Measurements from ENCODE around the gene MRPL21. TPM values are rescaled to one million over a fixed set of nuclear protein-coding genes. Genes with fewer than 3 reads are reported as not detected.

Gene MRPL21
- total RNA-seq (2014; rRNA removed; shearing (Covaris generic); ENCODE audit: low replicate concordance) = 83.1 and 138 TPM in 2 replicates

DNA sequence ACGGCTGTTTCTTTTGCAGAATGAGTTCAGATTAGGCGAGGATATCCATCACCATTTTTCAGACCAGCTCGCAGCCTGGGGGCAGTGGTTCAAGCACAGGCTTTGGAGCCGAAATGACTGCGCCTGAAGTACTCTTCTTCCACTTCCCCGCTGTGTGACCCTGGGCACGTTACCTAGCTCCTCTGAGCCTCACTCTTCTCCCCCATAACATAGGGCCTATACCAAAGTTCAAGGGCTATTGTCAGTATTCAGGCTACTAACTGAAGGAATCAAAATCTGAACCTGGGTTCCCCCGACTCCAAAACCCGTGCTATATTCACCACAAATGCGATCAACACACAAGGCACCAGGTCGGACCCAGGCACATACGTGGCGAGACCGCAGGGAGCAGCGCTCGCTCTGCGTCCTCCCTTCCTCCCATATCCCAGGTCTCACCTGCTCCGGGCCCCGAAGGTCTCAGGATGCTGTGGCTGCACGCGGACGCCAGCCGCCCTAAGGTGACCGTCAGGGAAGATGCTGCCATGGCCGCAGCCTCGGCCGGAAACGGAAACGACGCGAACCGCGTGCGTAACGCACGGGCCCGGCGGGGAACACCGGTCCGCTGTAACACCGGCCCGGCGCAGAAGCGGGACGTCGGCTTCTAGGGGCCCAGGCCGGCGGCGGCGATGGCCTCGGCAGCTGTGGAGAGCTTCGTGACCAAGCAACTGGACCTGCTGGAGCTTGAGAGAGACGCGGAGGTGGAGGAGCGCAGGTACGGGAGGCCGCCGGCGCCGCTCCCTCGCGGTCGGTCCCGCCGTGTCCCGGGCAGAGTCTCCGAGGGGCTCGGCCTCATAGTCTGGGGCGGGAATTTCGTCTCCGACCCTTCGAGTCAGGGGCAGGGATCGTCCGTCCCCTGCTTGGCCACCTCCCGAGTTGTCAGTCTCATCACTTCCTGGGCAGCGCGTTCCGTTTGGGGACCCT is at the start of gene MRPL21, which contains the start of gene IGHMBP2:
Gene MRPL21 (minus strand): TSS at position 545 of the 960 bp plus-strand sequence. CDS start 22 bp downstream, at position 523.
Gene IGHMBP2 (plus strand): TSS at position 604 of the 960 bp plus-strand sequence. CDS start 62 bp downstream, at position 666.
- H3K27me3 ChIP-seq = no peaks in the 10 kb centered on the region
- H3K36me3 ChIP-seq = peaks cover 27% of the 10 kb centered on the region
- peak; percentile 83 for DNase-seq
- no peaks in the 10 kb centered on the region for H3K9me3 ChIP-seq
- H3K4me3 ChIP-seq = peak within 1 kb of the TSS; percentile 76

DNA sequence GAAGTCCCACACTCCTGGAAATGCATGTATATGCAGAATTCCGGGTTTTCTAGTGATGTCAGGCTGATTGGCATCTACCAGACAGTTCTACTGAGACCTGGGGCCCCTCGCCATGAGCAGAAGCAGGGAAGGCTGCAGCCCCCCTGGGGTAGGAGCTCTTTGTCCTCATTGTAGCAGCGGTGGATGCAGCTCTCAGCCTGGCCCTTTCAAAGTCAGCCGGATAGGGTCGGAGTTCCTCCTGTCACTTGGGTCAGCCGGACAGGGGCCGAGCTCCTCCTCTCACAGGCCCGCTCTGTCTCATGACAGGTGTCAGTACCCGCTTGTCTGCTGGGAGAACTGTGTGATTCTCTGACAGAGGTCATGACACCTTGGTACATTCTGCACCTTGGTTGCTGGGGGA is 47.1 kb upstream of the MRPL21 start:
- H3K4me3 ChIP-seq = no peak overlapping the region
- H3K27me3 ChIP-seq = no peaks in the 10 kb centered on the region
- no peak for DNase-seq
- H3K9me3 ChIP-seq = no peaks in the 10 kb centered on the region
- H3K36me3 ChIP-seq = no peaks in the 10 kb centered on the region

DNA sequence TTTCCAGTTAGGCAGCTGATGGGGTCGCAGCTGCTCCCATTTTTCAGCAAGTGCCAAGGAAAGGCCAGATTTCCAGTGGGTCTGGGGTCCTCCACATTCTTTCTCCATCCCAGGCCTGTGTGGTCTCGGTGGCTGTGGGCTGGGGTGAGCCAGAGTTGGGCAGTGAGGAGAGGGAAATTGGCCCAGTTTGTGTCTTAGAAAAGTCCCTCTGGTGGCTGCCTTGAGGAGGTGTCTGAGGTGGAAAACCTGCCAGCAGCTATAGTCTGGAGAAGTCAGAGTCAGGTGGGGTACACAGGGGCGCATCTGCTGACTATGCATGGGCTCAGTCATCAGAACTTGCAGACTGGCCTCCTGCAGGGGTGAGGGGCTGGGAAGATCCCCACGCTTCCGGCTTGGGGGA is 46.6 kb upstream of the MRPL21 start:
- Histone ChIP-seq H3K9me3 (no peaks in the 10 kb centered on the region), H3K36me3 (no peaks in the 10 kb centered on the region), H3K4me3 (no peak overlapping the region), H3K27me3 (no peaks in the 10 kb centered on the region)
- DNase-seq = no peak

DNA sequence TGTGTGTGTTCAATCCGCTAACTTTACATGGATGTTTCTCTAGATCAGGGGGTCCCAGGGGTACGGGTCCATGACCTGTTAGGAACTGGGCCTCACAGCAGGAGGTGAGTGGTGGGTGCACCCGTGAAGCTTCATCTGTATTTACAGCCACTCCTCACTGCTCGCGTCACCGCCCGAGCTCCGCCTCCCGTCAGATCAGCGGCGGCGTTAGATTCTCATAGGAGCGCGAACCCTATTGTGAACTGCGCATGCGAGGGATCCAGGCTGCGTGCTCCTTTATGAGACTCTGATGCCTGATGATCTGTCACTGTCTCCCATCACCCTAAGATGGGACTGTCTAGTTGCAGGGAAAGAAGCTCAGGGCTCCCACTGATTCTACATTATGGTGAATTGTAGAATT is 45.3 kb upstream of the MRPL21 start:
- DNase-seq = no peak
- no peaks in the 10 kb centered on the region for H3K9me3 ChIP-seq
- no peaks in the 10 kb centered on the region for H3K27me3 ChIP-seq
- no peak overlapping the region for H3K4me3 ChIP-seq
- no peaks in the 10 kb centered on the region for H3K36me3 ChIP-seq

DNA sequence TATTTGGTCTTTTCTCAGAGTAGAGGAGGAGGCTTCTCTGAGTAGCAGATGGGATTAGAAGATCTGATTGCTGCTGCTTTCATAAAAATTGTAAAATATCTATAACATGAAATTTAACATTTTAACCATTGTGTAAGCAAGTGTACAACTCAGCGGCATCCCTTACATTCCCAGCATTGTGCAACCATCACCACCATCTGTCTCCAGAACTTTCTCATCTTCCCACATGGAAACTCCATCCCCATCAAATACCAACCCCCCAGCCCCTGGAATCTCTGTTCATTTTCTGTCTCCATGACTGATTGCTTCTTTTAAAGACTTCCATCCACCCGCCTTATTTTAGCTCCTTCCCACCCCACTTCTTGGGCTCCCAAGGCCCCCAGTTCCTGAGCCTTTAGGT is 44.9 kb upstream of the MRPL21 start:
- H3K27me3 ChIP-seq = no peaks in the 10 kb centered on the region
- no peaks in the 10 kb centered on the region for H3K36me3 ChIP-seq
- H3K4me3 ChIP-seq = no peak overlapping the region
- H3K9me3 ChIP-seq = no peaks in the 10 kb centered on the region
- no peak for DNase-seq

DNA sequence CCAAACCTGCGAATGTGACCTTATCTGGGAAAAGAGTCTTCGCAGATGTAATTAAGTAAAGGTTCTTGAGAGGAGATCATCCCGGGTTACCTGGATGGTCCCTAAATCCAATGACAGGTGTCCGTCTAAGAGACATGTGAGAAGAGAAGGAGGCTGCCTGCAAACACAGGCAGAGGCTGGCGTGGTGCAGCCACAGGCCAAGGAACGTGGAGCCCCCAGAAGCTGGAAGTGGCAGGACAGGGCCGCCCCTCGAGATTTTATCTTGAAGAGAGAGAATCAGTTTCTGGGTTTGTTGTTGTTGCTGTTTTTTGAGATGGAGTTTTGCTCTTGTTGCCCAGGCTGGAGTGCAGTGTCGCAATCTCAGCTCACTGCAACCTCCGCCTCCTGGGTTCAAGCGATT is 43.5 kb upstream of the MRPL21 start:
- no peaks in the 10 kb centered on the region for H3K36me3 ChIP-seq
- H3K4me3 ChIP-seq = no peak overlapping the region
- no peak for DNase-seq
- H3K9me3 ChIP-seq = no peaks in the 10 kb centered on the region
- no peaks in the 10 kb centered on the region for H3K27me3 ChIP-seq

DNA sequence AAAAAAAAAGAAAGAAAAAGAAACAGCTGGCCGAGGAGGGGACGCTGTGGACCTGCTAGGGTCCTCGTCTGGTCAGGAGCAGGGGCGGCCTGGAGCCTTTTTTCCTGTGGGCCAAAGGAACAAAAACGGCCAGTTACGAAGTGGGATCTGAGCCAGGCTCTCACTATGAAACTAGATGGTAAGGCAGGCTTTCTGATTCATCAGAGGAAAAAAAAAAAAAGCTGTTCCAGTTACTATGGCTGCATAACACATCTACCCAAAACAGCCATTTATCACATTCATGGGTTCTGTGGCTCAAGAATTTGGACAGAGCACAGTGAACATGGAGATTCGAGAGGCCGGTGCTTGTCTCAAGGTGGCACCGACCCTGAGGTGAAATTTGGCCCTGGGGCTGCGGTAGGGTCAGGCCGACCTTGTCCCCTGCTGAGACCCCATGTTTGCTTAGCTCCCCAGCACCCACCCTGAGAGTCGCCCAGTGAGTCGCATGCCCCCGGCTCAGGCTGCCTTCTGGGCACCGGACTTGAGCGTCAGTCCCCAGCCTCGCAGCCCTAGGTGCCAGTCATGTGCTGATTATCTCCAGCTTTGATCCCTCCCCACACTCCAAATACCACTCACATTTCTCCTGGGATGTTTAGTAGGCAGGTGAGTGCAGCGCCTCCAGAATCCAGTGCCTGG is 42.9 kb upstream of the MRPL21 start:
- peak; percentile 64 for DNase-seq
- no peaks in the 10 kb centered on the region for H3K9me3 ChIP-seq
- H3K27me3 ChIP-seq = no peaks in the 10 kb centered on the region
- H3K4me3 ChIP-seq = no peak overlapping the region
- no peaks in the 10 kb centered on the region for H3K36me3 ChIP-seq

DNA sequence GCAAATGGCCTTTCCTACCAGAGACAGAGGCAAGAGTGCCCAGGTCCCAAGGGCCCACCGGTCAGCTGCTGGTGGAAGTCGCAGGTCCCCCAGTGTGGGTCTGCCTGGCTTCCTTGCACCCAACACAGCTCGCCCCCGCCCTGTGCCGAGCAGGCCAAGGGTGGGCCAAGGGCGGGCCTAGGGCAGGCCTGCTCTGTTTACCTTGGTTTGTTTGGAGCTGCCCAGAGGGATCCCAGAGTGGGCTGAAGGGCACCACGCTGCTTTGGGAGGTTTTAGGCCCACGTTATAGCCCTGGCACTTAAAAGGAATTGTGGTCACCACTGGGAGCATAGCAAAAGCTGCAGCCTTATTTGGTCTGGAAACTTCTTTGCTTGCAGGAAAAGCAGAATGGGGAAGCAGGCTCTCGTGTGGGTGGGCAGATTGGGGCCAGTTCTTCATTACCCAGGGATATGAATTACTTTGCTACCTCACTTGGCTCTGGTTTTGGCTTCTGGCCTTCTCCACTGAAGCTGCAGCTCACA is 39.2 kb upstream of the MRPL21 start:
- Histone ChIP-seq H3K27me3 (no peaks in the 10 kb centered on the region), H3K36me3 (no peaks in the 10 kb centered on the region), H3K4me3 (no peak overlapping the region), H3K9me3 (no peaks in the 10 kb centered on the region)
- DNase-seq = no peak

DNA sequence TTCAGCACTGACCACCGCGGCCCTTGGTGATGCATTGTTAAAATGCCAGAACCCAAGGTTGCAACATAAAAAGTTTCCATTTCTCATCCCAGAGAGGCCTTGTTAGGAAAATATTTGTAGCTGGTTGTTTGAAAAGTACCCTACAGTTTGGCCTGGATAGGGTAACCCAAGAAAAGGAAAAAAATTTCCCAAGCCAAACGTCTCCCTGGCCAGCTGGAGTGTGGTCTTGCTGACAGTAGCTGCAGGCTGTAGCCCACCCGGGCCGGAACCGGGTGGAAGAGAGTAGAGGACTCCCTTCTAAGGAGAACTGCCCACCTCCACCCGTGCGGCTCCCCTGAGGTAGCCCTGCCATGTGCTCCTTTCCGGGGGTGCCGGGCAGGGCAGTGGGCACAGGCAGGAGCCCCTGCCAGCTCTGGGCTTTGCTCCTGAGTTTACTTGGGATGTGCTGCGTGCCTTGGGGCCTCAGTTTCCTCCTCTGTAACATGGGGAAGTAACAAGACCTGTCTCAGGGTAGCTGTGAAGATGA is 38.5 kb upstream of the MRPL21 start:
- Histone ChIP-seq H3K4me3 (no peak overlapping the region), H3K36me3 (peaks cover 3% of the 10 kb centered on the region; the same call in 1 of the 2 replicates), H3K9me3 (no peaks in the 10 kb centered on the region), H3K27me3 (no peaks in the 10 kb centered on the region)
- no peak for DNase-seq

DNA sequence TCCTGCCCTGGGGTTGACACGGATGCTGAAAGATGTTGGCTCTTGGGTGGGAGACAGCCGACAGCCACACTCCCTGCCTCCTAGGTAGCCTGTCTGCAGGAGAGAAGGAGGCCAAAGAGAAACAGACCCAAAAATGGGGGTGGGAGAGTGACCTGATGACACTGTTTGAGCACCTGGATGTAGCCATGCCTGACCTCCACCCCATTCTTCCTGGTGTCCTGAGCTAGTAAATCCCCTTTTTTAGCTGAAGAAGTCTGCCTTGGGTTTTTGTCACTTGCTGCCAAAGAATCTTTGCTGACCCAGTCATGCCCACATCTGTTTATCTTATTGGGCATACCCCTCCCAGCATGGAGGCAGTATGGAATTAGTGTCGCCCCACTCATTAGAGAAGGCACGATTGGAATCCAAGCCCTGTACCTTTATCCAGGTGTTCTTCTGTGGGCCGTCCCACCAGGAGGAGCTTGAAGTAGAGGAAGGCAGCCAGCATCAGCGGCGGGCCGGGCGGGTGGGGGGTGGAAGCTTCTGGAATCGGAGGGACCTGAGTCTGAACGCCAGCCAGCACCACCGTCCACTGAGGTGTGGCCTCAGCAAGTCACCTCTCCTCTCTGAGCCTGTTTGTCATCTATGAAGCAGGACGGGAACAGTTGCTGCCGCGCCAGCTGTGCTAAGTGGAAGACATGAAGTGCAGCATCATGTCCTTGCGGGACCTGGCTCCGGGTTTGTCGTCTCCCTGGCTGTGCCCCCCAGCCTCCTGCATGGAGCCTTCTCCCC is 37.9 kb upstream of the MRPL21 start:
- Histone ChIP-seq H3K36me3 (peaks cover 10% of the 10 kb centered on the region; the same call in 1 of the 2 replicates), H3K27me3 (no peaks in the 10 kb centered on the region), H3K9me3 (no peaks in the 10 kb centered on the region), H3K4me3 (no peak overlapping the region)
- DNase-seq = no peak

DNA sequence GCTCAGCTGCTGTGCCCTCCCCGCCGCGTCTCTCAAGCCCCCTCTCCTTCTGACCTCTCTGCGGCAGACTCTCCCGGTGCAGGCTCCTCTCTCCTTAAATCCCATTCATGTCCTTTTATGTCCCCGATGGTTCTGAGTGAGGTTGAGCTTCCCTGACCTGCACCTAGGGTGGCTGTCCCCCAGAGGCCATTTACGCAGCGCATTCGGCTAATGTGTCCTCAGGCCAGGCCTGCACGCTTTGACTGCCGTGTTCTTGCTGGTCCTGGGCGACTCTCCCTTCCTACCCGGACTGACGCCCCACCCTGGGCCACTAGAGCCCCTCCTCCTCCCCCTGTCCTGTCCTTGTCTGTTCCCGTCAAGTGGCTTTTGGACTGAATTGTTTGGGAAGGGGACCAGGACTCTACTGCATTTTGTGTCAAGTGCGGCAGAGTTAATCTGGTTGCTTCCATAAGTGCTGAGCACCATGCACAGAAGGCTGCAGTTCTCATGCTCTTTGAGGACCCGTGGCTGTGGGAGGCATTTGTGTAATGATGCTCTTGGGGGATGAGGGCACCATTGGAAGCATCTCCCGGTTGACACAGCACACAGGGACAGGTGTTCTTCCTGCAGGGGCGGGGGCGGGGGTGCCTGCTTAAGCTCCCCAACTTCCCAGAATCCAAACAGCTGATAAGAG is 37.2 kb upstream of the MRPL21 start:
- Histone ChIP-seq H3K9me3 (no peaks in the 10 kb centered on the region), H3K36me3 (peaks cover 13% of the 10 kb centered on the region), H3K27me3 (no peaks in the 10 kb centered on the region), H3K4me3 (no peak overlapping the region)
- DNase-seq = no peak

DNA sequence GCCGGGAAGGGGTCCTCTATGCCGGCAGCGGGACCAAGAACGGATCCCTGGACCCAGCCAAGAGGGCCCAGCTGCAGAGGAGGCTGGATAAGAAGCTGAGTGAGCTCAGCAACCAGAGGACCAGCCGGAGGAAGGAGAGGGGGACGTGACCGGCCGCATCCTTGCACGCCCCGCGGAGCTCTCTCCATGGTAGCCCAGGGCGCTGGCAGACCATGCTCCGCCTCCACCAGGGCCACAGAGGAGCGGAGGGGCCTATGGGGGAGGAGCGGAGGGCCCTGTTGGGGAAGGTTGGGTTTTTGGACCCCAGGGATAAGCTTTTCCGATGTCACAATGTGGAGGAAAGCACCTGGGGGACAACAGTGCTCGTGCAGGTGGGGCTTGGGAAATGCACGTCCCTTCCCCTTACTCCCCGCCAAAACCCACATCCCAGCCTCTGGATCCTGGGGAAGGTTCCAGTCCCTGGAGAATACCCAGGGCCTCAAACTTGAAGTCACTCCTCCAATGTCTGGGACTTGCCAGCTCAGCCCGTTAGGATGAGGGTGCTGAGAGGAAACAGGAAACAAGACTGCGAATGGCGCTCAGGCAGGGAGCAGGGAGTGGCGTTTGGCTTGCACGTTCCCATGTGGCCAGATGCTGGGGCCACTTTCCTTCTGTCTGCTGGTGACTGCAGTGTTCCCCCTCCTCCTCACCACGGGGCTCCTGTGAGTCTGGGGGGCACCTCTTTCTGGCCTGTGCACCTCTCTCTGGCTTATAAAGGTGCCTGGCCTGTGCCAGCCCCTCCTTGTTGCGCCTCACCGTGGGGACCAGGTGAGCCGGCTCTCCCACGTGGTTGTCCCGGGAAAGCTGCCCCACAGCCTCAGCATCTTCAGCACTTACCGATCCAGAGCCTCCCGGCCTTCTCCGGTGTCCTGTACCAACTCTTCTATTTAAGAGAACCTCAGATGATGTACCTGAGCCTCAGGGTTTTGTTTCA is 36.2 kb upstream of the MRPL21 start:
- H3K4me3 ChIP-seq = no peak overlapping the region
- H3K27me3 ChIP-seq = no peaks in the 10 kb centered on the region
- DNase-seq = no peak
- H3K36me3 ChIP-seq = peaks cover 13% of the 10 kb centered on the region
- H3K9me3 ChIP-seq = no peaks in the 10 kb centered on the region

DNA sequence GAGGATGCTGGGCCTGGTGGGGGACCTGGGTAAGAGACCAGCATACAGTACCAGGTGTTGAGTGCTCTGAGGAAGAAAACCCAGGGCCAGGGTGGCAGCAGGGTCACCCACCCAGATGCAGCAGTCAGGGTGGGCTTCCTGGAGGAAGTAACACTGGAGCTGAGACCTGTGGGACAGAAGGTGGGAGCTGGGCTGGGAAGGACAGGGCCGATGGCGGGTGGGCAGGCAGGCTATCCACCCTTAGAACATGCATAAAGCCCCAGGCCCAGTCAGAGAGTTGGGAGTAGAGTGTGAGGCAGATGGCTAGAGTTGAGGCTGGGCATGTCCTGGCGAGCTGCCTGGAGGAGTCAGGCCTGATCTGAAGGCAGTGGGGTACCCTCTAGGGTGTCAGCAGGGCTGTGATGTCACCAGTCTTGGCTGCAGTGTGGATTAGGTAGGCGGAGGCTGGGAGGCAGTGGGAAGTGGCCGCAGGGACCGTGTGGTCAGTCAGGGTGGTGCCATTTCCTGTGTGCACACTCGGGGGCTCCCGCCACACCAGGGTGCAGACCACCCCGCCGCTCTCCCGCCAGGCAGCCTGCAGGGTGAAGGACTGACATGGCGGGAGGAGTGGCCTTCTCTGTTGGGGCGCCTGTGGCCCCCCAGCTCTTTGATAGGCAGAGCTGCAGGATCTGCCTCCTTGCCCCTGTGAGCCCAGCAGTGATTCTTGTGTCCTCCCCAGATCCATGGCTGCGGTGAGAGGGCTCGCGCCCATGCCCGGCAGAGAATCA is 35.4 kb upstream of the MRPL21 start:
- Histone ChIP-seq H3K9me3 (no peaks in the 10 kb centered on the region), H3K27me3 (no peaks in the 10 kb centered on the region), H3K36me3 (peaks cover 13% of the 10 kb centered on the region), H3K4me3 (no peak overlapping the region)
- no peak for DNase-seq

DNA sequence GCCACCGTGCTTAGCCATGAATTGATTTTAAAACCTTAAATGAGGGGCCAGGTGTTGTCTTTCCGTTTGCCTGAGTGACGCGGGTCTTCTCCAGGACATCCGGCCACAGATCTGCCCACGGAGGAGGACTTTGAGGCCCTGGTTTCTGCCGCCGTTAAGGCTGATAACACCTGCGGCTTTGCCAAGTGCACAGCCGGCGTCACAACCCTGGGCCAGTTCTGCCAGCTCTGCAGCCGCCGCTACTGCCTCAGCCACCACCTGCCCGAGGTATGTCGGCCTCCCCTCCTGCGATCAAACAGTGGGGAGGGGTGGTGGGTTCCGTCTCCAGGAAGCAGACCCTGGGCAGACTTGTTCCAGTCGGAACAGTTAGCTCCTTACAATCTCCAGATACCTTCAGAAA is 34.5 kb upstream of the MRPL21 start:
- Histone ChIP-seq H3K4me3 (no peak overlapping the region), H3K36me3 (peaks cover 13% of the 10 kb centered on the region), H3K9me3 (no peaks in the 10 kb centered on the region), H3K27me3 (no peaks in the 10 kb centered on the region)
- no peak for DNase-seq
